GM10266 (cell line): ENCODE measurements around the gene ONECUT3.

Experiments used
- DNase-seq: peaks from one replicate; pipeline ENCODE4 v3.0.0; 2012; ENCODE audit errors: extremely low spot score
- TF ChIP-seq, protein P1 (sequence below): IDR thresholded peaks from 2 replicates; pipeline ENCODE4 v1.5.1; 2012; ENCODE audit warnings: mild to moderate bottlenecking, low read depth; ENCODE audit not compliant: control insufficient read depth, insufficient read depth; ENCODE audit errors: missing control alignments

ONECUT3 gene

DNA sequence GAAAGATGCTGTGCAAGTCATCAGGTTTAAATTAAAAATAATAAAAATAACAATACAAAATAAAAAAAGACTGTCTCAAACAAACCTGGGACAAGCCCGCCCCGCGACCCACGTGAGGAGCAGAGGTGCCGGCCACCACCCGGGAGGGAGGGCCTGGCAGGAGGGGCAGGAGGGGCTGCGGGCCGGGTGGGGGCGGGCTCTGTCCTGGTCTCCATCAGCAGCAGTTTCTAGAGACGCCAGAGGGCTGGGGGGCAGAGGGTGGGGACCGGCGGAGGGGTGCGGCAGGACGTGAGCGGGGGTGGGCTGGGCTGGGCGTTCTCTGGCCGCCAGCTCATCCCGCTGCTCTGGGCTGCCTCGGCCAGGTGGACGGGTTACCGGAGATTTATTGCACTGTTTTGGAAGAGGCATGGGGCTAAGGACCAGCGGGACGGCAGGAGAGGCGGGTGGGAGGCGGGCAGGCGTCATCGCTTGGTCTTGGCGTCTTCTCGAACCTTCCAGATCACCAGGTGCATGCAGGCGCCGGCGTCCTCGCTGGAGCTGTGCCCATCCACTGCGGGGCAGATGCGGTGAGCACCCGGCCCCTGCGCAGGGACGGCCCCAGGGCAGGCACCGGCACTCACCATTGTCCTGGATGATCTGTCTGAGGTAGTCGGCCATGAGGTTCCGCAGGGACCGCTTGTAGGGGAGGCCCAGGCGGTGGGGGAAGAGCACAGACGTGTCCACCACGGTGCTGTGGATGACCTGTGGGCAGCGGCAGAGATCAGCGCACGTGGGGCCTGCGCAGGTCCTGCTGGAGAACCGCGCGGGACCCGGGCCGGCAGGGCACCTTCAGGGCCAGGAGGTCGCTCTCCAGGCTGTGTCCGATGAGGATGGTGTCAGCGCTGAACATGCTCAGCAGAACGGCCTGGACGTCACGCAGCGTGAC is 62.6 kb downstream of the ONECUT3 start:
- TF ChIP-seq, protein P1, sequence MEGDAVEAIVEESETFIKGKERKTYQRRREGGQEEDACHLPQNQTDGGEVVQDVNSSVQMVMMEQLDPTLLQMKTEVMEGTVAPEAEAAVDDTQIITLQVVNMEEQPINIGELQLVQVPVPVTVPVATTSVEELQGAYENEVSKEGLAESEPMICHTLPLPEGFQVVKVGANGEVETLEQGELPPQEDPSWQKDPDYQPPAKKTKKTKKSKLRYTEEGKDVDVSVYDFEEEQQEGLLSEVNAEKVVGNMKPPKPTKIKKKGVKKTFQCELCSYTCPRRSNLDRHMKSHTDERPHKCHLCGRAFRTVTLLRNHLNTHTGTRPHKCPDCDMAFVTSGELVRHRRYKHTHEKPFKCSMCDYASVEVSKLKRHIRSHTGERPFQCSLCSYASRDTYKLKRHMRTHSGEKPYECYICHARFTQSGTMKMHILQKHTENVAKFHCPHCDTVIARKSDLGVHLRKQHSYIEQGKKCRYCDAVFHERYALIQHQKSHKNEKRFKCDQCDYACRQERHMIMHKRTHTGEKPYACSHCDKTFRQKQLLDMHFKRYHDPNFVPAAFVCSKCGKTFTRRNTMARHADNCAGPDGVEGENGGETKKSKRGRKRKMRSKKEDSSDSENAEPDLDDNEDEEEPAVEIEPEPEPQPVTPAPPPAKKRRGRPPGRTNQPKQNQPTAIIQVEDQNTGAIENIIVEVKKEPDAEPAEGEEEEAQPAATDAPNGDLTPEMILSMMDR = no peak
- no peak for DNase-seq

DNA sequence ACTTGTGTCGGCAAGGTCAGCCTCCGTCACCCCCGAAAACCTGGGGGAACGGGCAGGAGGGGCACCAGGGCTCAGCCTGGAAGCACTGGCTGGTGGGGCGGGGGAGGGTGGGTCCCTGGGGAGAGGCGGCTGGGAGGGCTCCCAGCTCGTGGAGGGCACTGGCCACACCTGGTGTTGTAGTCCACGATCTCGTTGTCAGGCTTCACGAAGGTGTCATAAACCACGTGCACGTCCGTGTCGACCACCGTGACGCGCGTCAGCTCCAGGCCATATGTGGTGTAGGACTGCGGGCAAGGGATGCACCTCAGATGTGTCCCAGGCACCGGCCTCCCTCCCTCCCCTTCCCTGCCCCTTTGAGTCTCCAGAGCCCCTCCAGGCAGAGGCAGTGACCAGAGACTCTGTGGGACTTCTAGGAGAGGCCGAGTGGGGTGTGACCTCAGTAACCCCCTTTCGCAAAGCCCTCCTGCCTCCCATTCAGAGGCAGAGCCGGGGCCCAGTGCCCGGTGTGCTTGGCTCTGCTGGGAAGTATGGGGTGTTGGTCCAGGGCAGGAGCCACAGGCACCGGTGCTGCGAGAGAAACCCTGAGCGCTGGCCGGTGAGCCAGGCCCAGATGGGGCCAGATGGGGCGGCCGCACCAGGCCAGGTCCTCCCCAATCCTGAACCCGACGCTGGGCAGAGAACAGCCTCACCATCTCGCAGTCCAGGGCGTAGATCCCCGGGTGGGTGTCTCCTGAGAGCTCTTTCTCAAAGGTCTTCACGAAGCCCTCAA is 63.4 kb downstream of the ONECUT3 start:
- TF ChIP-seq, protein P1 = no peak
- DNase-seq = no peak

DNA sequence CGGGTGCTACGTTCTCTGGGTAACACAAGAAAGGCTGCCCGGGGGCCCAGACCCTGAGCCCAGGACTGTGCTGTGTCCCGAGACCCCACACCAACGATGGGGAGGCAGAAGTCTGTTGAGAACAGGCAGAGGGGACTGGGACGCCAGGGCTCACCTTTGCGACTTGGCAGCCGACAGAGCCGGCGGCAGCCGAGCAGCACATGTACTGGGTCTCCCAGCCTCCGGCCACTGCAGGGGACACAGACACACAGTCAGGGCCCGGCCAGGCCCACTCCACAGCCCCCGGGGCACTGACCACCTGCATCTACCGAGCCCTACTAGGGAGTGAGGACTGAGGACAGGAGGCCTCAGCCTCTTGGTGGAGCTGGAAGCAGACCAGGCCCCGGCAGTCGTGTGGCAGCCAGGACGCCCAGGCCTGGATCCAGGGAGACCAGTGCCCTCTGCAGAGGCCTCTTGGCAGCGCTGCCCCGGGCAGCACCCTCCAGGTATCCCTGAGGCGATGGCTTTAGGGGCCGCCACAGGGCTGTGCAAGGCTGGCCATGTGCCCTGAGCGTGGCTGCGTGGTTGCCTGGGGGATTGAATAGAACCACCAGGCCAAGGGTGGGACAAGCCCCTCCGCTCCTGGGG is 64.4 kb downstream of the ONECUT3 start:
- TF ChIP-seq, protein P1 = no peak
- no peak for DNase-seq

DNA sequence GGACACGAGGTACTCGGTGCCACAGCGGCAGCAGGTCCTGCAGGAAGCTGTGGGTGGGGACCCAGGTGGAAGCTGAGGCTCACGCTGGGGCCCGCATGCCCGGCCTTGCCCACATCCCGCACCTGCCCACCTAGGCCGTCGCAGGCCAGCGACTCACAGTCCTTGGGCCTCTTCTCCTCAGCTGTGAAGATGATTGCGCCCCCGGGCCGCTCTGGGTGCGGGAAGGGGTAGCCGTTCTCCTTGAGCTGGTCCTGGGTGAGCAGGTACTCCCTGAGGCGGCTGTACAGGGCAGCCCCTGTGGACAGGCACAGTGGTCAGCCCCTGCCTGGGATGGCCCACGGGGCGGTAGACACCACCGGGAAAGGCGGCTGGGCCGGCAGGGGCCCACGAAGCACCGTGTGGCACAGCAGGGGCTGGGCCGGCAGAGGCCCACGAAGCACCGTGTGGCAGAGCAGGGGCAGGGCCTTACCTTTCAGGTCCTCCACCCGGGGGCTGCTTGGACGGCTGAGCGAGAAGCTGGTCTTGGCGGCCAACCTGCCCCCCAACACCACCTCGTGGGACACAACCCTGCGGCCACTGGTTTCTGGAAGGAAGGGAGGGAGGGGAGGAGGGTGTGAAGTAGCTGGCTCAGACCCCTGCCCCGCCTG is 65.4 kb downstream of the ONECUT3 start:
- TF ChIP-seq, protein P1 = no peak
- no peak for DNase-seq

DNA sequence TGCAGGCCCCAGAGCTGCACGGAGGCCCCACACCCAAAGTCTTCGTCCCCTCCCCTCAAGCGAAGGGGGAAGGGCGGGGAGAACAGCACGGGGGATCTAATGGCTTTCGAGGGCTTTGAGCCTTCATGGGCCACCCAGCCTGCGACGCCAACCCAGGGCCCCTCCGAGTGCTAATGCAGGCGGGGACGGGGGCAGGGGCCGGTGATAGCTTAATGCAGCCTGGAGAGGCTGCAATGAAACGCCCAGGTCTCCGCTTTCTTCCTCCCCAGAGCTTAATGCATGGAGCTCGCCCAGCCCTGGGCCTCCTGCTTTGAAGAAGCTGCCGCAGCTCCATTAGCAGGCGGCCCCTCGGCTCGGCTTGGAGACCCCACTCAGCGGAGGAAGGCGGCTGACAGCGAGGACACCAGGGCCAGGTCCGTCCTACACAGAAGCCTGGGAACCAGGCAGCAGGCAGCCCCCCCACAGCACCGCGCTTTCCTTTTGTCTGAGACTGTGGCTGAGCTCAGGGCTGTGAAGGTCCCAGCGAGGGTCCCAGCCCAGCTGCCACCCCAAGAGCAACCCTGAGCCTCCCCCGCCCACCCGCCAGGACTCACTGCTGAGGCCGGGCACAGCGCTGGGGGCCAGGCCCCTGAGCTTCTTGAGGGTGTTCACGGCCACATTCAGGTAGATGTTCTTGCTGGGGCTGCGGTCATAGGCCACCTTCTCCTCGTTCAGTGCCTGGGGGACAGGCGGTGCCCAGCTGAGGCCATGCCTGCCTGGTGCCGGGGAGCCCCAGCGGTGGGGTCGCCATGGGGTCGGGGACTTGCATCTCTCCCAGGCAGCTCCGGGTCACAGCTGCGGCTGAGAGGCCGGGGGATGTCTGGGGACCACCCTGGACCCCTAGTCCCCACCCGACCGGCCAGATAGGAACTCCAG is 66.3 kb downstream of the ONECUT3 start:
- DNase-seq = no peak
- TF ChIP-seq, protein P1 = no peak

DNA sequence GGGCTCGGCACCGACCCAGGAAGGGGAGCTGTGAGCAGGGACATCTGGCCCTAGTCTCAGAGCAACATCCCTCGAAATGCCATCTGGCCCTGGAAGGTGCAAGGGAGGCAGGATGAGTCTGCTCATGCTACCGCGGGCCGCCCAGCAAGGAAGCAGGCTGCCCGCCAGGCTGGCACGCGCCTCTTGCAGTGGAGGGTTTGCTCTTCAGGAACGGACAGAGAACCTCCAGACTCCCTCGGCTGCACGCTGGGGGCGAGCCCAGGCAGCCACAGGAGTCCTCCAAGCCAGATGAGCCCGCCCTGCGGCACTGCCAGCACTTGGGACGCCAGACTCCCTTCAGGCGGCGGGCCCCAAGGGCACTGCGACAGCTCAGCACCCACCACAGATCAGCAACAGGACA is 68.9 kb downstream of the ONECUT3 start:
- no peak for DNase-seq
- TF ChIP-seq, protein P1 = no peak
